ENCODE results near the gene HARBI1.

HARBI1 gene

DNA sequence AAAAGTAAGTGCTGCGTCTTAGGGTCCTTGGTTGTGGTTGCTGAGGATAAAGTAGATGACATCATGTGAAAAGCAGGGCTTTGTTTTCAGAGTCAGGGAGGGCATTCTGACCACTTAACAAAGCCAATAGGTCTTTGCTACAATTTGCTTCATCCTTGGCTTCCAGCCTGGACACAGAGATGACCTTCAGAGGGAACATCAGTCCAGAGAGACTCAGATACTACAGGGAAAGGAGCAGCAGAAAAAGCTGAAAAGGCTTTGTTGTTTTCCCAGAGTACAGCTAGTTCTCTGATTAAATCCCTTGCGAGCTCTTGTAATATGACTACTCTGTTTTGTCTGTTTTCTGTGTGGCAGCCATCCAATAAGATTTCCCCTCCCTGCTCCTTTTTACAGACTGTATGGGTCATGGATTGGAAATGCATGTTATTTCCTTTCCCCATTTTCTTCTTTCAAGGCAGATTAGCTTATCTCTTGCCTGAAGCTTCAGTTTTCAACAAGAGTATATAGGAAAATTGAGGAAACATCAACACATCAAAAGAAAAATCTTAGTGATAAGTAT lies 32.2 kb upstream of the HARBI1 start:
- Histone ChIP-seq H3K36me3 (ENCODE audit: insufficient read depth, low read length) (peaks cover 85% of the 10 kb centered on the region), H3K9me3 (ENCODE audit: insufficient read depth, low read depth, low read length) (no peaks in the 10 kb centered on the region), H3K4me1 (ENCODE audit: insufficient read depth, low read length) (no peaks in the 10 kb centered on the region), H3K27ac (ENCODE audit: low read depth, low read length) (no peak overlapping the region), H3K9ac (ENCODE audit: low read depth, low read length) (no peak overlapping the region), H3K27me3 (ENCODE audit: insufficient read depth, low read length) (no peaks in the 10 kb centered on the region), H3K4me3 (ENCODE audit: low read length) (no peak overlapping the region)
- 96% methylated on average over 2 of the region's 2 CpGs for WGBS

DNA sequence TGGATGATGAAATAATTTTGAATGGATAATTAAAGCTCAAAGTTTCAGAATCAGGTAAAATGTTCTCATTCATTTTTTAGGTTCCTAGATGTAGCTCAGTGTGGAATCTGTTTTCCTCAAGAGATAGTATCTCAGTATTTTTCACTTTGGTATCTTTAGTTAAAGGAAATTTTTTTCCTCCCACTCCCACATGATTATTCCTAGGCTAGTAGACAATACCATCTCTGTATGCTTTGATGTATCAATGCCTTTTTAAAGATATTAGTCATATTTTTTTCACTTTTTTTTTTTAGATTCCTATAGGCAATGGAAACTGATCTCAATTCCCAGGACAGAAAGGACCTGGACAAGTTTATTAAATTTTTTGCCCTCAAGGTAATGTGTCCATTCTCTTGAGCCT lies 27.0 kb upstream of the HARBI1 start:
- Histone ChIP-seq H3K36me3 (ENCODE audit: insufficient read depth, low read length) (peaks cover 52% of the 10 kb centered on the region), H3K27ac (ENCODE audit: low read depth, low read length) (no peak overlapping the region), H3K4me1 (ENCODE audit: insufficient read depth, low read length) (no peaks in the 10 kb centered on the region)

DNA sequence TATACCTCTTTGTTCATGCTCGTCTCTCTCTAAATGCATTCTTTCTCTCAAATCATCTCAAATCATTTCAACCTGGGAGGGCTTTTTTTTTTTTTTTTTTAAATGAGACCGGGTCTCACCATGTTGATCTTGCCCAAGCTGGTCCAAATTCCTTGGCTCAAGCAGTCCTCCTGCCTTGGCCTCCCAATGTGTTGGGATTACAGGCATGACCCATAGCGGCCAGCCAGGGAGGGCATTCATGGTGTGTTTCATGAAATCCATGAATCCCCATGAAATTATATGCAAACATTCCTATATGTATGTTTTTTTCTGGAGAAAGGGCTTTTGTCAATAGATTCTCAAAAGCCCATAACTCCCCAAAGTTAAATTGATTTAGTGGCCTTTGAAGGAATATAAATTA lies 26.5 kb upstream of the HARBI1 start:
- no peaks in the 10 kb centered on the region for H3K9me3 ChIP-seq (ENCODE audit: insufficient read depth, low read depth, low read length)
- no peaks in the 10 kb centered on the region for H3K4me1 ChIP-seq (ENCODE audit: insufficient read depth, low read length)
- WGBS: 96% methylated on average over 3 of the region's 3 CpGs
- H3K9ac ChIP-seq (ENCODE audit: low read depth, low read length): no peak overlapping the region
- H3K27ac ChIP-seq (ENCODE audit: low read depth, low read length): no peak overlapping the region
- H3K36me3 ChIP-seq (ENCODE audit: insufficient read depth, low read length): peaks cover 48% of the 10 kb centered on the region
- H3K4me3 ChIP-seq (ENCODE audit: low read length): no peak overlapping the region
- no peaks in the 10 kb centered on the region for H3K27me3 ChIP-seq (ENCODE audit: insufficient read depth, low read length)

More for the DNA sequence above, 27.0 kb upstream of the HARBI1 start:
- no peak overlapping the region for H3K9ac ChIP-seq (ENCODE audit: low read depth, low read length)
- no peaks in the 10 kb centered on the region for H3K9me3 ChIP-seq (ENCODE audit: insufficient read depth, low read depth, low read length)
- H3K4me3 ChIP-seq (ENCODE audit: low read length): no peak overlapping the region
- no peaks in the 10 kb centered on the region for H3K27me3 ChIP-seq (ENCODE audit: insufficient read depth, low read length)

DNA sequence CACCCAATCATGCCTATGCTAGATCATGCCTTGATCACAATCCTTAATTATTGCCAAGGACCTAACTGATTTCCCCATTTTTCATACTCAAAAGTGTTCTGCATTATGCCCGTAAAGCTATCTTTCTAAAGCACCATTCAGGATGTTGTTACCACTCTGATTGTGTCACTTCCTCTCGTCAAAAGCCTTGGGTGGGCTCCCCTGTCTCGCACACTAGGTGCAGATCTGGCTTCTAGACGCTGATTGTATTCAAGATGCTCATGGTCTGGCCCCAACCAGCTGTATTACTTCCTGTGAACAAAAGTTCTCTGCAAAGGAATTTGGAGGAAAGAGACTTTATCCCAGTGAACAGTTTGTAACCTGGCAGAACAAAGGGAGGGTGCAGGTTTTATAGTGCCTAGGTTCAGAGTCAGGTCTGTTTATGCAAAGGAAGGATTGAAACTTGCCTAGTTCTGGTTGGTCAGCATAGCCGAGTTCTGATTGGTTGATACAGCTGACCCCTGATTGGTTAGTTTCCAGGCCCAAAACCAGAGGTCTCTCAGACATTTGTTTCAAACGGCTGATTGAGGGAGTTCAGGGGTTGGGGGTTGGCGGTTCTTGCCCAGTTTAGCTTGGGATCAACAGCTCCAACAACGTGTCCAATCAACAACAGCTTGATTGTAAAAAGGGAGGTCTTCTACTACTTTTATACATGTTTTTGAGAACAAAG lies 25.8 kb upstream of the HARBI1 start:
- Histone ChIP-seq H3K4me3 (ENCODE audit: low read length) (no peak overlapping the region), H3K36me3 (ENCODE audit: insufficient read depth, low read length) (peaks cover 49% of the 10 kb centered on the region), H3K4me1 (ENCODE audit: insufficient read depth, low read length) (no peaks in the 10 kb centered on the region), H3K27ac (ENCODE audit: low read depth, low read length) (no peak overlapping the region), H3K27me3 (ENCODE audit: insufficient read depth, low read length) (no peaks in the 10 kb centered on the region), H3K9me3 (ENCODE audit: insufficient read depth, low read depth, low read length) (no peaks in the 10 kb centered on the region), H3K9ac (ENCODE audit: low read depth, low read length) (no peak overlapping the region)
- WGBS: 96% methylated on average over 8 of the region's 8 CpGs

DNA sequence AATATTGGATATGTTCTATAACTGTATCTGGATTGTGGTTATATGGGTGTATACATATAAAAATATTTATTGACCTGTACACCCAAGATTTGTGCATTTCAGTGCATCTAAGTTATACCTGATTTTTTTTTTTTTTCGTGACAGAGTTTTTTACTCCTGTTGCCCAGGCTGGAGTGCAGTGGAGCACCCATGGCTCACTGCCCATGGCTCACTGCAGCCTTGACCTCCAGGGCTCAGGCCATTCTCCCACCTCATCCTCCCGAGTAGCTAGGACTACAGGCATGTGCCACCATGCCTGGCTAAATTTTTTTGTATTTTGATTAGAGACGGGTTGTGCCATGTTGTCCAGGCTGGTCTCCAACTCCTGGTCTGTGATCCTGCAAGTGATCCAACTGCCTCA lies 24.6 kb upstream of the HARBI1 start:
- peaks cover 44% of the 10 kb centered on the region for H3K36me3 ChIP-seq (ENCODE audit: insufficient read depth, low read length)
- WGBS: 91% methylated on average over 3 of the region's 3 CpGs

DNA sequence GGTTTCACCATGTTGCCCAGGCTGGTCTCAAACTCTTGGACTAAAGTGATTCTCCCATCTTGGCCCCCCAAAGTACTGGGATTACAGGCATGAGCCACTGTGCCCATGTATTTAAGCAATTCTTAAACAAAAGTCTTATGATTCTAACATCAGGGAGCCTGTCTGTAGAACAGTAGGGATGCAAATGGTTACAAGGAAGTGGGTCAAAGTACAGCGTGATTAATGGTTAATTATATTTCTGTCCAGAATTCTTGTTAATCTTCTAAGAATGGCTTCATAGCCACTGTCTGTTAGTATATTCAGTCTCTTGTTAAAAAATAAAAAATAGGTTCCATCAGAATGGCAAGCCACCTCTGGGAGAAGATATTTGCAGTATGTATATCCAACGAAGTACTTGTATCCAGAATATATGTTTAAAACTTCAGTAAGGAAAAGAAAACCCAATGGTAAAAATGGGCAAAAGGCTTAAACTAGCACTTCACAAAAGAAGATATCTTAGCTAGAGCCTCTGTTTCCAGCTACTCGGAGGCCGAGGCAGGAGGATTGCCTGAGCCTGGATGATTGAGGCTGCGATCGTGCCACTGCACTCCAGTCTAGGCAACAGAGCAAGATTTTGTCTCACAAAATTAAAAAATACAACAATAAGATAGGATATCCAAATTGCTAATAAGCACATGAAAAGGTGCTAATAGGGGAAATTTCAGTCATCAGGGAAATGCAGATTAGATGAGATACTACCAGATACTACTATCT lies 23.2 kb upstream of the HARBI1 start:
- 95% methylated on average over 6 of the region's 6 CpGs for WGBS

More for the DNA sequence above, 24.6 kb upstream of the HARBI1 start:
- H3K4me1 ChIP-seq (ENCODE audit: insufficient read depth, low read length): no peaks in the 10 kb centered on the region
- H3K4me3 ChIP-seq (ENCODE audit: low read length): no peak overlapping the region
- H3K27me3 ChIP-seq (ENCODE audit: insufficient read depth, low read length): no peaks in the 10 kb centered on the region
- no peak overlapping the region for H3K27ac ChIP-seq (ENCODE audit: low read depth, low read length)
- H3K9me3 ChIP-seq (ENCODE audit: insufficient read depth, low read depth, low read length): no peaks in the 10 kb centered on the region
- no peak overlapping the region for H3K9ac ChIP-seq (ENCODE audit: low read depth, low read length)

DNA sequence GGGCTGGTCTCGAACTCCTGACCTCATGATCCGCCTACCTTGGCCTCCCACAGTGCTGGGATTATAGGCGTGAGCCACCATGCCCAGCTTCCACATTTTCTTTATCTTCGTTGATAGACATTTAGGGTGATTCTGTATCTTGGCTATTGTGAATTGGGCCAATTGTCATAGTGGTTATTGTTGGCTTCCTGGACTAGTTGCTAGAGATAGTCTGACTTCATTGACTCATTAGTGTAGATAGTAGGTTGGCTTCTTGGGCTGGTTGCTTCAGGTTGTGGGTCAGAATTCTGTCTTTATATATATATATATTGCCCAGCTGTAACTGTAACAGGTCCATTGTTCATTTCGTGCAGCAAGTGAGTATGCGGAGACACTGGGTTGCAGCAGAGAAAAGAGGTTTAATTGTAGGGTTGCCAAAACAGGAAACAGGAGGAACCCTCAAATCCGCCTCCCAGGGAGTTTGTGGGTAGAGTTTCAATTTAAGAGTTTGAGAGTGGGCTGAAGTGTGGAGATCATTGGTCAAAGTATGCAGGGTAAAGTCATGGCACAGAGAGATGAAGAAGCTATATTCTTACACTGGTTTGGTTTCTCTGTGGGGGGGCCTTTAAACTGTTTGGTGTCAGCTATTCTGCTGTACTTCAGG lies 22.3 kb upstream of the HARBI1 start:
- Histone ChIP-seq H3K36me3 (ENCODE audit: insufficient read depth, low read length) (peaks cover 31% of the 10 kb centered on the region), H3K4me3 (ENCODE audit: low read length) (no peak overlapping the region), H3K4me1 (ENCODE audit: insufficient read depth, low read length) (no peaks in the 10 kb centered on the region), H3K9ac (ENCODE audit: low read depth, low read length) (no peak overlapping the region), H3K27ac (ENCODE audit: low read depth, low read length) (no peak overlapping the region), H3K9me3 (ENCODE audit: insufficient read depth, low read depth, low read length) (no peaks in the 10 kb centered on the region), H3K27me3 (ENCODE audit: insufficient read depth, low read length) (no peaks in the 10 kb centered on the region)
- WGBS: 95% methylated on average over 7 of the region's 7 CpGs

More for the DNA sequence above, 23.2 kb upstream of the HARBI1 start:
- no peak overlapping the region for H3K27ac ChIP-seq (ENCODE audit: low read depth, low read length)
- no peaks in the 10 kb centered on the region for H3K27me3 ChIP-seq (ENCODE audit: insufficient read depth, low read length)
- peaks cover 38% of the 10 kb centered on the region for H3K36me3 ChIP-seq (ENCODE audit: insufficient read depth, low read length)
- H3K4me1 ChIP-seq (ENCODE audit: insufficient read depth, low read length): no peaks in the 10 kb centered on the region
- H3K9ac ChIP-seq (ENCODE audit: low read depth, low read length): no peak overlapping the region
- H3K9me3 ChIP-seq (ENCODE audit: insufficient read depth, low read depth, low read length): no peaks in the 10 kb centered on the region
- H3K4me3 ChIP-seq (ENCODE audit: low read length): no peak overlapping the region

DNA sequence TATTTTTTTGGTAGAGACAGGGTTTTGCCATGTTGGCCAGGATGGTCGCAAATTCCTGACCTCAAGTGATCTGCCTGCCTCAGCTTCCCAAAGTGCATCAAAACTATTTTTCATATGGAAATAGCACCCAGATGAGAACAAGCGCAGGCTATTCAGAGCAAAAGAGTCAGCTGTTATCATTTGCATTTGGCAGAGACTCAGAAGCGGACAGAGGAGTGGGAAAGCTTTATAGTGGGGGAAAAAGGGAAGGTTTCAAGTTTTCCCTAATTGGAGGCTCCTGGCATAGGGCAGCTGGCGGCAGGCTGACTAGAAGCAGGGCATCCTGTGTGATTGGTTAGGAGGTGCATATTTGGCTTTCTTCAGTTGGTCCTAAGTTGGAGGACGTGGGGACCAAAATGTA lies 20.5 kb upstream of the HARBI1 start:
- Histone ChIP-seq H3K9ac (ENCODE audit: low read depth, low read length) (no peak overlapping the region), H3K36me3 (ENCODE audit: insufficient read depth, low read length) (peaks cover 30% of the 10 kb centered on the region), H3K9me3 (ENCODE audit: insufficient read depth, low read depth, low read length) (no peaks in the 10 kb centered on the region), H3K4me3 (ENCODE audit: low read length) (no peak overlapping the region), H3K27ac (ENCODE audit: low read depth, low read length) (no peak overlapping the region), H3K27me3 (ENCODE audit: insufficient read depth, low read length) (no peaks in the 10 kb centered on the region), H3K4me1 (ENCODE audit: insufficient read depth, low read length) (no peaks in the 10 kb centered on the region)
- WGBS: 91% methylated on average over 5 of the region's 5 CpGs

DNA sequence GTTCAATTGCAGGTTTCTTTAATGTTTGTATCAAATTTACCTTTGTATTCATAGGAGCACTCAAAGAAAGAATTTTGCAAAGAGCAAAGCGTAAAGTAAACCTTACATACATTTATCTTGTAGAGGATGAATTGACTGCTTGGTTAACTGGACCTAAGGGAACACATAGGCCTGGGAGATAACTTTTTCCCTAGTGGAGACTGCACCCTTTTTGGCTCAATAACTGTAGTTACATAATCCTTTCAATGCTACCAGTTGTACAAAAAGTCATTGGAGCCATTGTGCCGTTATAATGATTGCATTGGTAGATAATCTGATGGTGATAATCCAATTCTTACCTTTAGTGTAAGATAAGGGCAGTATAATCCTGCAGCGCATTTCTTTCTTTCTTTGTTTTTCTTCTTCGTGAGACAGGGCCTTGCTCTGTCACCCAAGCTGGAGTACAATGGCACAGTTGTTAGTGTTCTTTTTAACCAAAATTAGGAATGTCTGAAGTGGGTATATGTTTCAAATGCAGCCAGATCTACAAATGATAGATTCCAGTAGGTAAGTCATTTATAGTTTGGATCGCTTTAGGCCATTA lies 18.6 kb upstream of the HARBI1 start:
- Histone ChIP-seq H3K27me3 (ENCODE audit: insufficient read depth, low read length) (no peaks in the 10 kb centered on the region), H3K4me3 (ENCODE audit: low read length) (no peak overlapping the region), H3K27ac (ENCODE audit: low read depth, low read length) (no peak overlapping the region), H3K9ac (ENCODE audit: low read depth, low read length) (no peak overlapping the region), H3K4me1 (ENCODE audit: insufficient read depth, low read length) (no peaks in the 10 kb centered on the region), H3K9me3 (ENCODE audit: insufficient read depth, low read depth, low read length) (no peaks in the 10 kb centered on the region), H3K36me3 (ENCODE audit: insufficient read depth, low read length) (peaks cover 47% of the 10 kb centered on the region)
- 85% methylated on average over 4 of the region's 5 CpGs for WGBS

DNA sequence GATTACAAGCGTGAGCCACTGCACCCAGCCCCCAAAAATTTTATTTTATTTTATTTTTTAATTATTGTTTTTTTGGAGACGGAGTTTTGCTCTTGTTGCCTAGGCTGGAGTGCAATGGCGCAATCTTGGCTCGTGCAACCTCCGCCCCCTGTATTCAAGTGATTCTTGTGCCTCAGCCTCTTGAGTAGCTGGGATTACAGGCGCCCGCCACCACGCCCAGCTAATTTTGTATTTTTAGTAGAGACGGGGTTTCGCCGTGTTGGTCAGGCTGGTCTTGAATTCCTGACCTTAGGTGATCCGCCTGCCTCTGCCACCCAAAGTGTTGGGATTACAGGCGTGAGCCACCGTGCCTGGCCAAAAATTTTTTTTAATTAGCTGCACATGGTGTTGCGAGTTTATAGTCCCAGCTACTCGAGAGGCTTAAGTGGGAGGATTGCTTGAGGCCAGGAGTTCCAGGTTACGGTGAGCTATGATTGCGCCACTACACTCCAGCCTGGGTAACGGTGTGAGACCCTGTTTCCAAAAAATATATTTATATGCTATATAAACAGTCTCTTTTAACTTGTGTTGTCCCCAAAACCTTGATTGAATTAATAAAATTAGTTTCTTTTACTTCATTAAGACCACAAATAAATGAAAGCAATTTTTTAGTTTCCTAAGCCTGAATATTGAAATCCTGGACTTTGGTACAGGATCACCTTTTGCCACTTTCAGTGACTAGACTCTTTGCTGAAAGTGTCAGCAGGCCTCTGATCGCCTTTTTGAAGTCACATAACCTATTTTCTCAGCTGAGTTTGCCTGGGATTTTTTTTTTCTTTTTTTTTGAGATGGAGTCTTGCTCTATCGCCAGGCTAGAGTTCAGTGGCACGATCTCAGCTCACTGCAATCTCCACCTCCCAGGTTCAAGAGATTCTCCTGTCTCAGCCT lies 16.5 kb upstream of the HARBI1 start:
- Histone ChIP-seq H3K27me3 (ENCODE audit: insufficient read depth, low read length) (no peaks in the 10 kb centered on the region), H3K9me3 (ENCODE audit: insufficient read depth, low read depth, low read length) (no peaks in the 10 kb centered on the region), H3K27ac (ENCODE audit: low read depth, low read length) (no peak overlapping the region), H3K4me3 (ENCODE audit: low read length) (no peak overlapping the region), H3K4me1 (ENCODE audit: insufficient read depth, low read length) (no peaks in the 10 kb centered on the region), H3K36me3 (ENCODE audit: insufficient read depth, low read length) (peaks cover 54% of the 10 kb centered on the region), H3K9ac (ENCODE audit: low read depth, low read length) (no peak overlapping the region)
- 96% methylated on average over 20 of the region's 22 CpGs for whole genome bisulfite sequencing

Data from HUES64 (cell line).